GM12878 (cell line): ENCODE data around the gene MSI2. TPM values are rescaled to one million over a fixed set of nuclear protein-coding genes. Genes with fewer than 3 reads are reported as not detected.

Experiments
- ATAC-seq: fragments of 200-7000 bp; cut with Tn5 transposase; 3 replicates; pipeline ENCODE4 v1.9.1; 2020; ENCODE audit warnings: mild to moderate bottlenecking, moderate library complexity
- BruUV-seq: library from RNA; stranded (reverse); fragments of 400-500 nt; replicated peaks from 2 replicates; lab custom pipeline; 2021; lab: Mats Ljungman, UMichigan
- CTCF ChIA-PET: fragments of 300-600 bp; sonication (Branson Sonifier 250); formaldehyde crosslinking; extraction: SDS; loops from one replicate; lab custom pipeline; 2021; ENCODE audit warnings: inconsistent platforms; lab: Yijun Ruan, JAX
- POLR2A ChIA-PET: fragments of 350-600 bp; formaldehyde crosslinking; extraction: SDS; loops from one replicate; lab custom pipeline; 2021; ENCODE audit warnings: inconsistent platforms; lab: Charles Lee
- RAD21 ChIA-PET: fragments of 300-600 bp; sonication (Branson Sonifier 250); formaldehyde crosslinking; loops from one replicate; lab custom pipeline; 2023; ENCODE audit warnings: antibody characterized with exemption; ENCODE audit not compliant: unreplicated experiment; lab: Charles Lee
- SMC1A ChIA-PET: fragments of 300-600 bp; sonication (Branson Sonifier 250); formaldehyde crosslinking; loops from one replicate; lab custom pipeline; 2023; ENCODE audit not compliant: unreplicated experiment, uncharacterized antibody; lab: Charles Lee
- DNase-seq: peaks from one replicate; pipeline ENCODE4 v3.0.0-alpha.2; 2011; ENCODE audit warnings: low read depth, low spot score
- FAIRE-seq: peaks from 3 replicates; lab custom pipeline; 2011; peaks lifted over from hg19 to GRCh38; lab: Jason Lieb, UNC
- H2AFZ ChIP-seq: 2 replicates; pipeline ENCODE4 v1.6.0; 2011; ENCODE audit warnings: low read depth, low read length, control low read depth; ENCODE audit not compliant: control insufficient read depth
- H3K27ac ChIP-seq: 2 replicates; pipeline ENCODE4 v1.5.1; 2011; ENCODE audit warnings: control low read depth; ENCODE audit not compliant: control insufficient read depth, insufficient read depth
- H3K27me3 ChIP-seq, 2 experiments: replicated peaks in 1 of 2; 2 replicates each; pipeline versions ENCODE4 v1.6.0 to v1.6.1; 2011; ENCODE audit warnings: low read length in 1 of 2; ENCODE audit not compliant: control insufficient read depth in 2 of 2, insufficient read depth in 2 of 2
- H3K36me3 ChIP-seq, 2 experiments: 2 replicates each; pipeline ENCODE4 v1.5.1; 2011; ENCODE audit warnings: low read length in 1 of 2; ENCODE audit not compliant: control insufficient read depth in 2 of 2, insufficient read depth in 2 of 2
- H3K4me1 ChIP-seq: 2 replicates; pipeline ENCODE4 v1.6.1; 2011; ENCODE audit warnings: mild to moderate bottlenecking, low read length, moderate library complexity, mixed read lengths; ENCODE audit not compliant: control insufficient read depth, insufficient read depth
- H3K4me2 ChIP-seq: 2 replicates; pipeline ENCODE4 v1.6.0; 2011; ENCODE audit warnings: control low read depth; ENCODE audit not compliant: control insufficient read depth, insufficient read depth
- H3K4me3 ChIP-seq: fragments of 200-600 bp; sonication (generic); 2 replicates; pipeline ENCODE4 v1.5.1; 2016
- H3K79me2 ChIP-seq: 2 replicates; pipeline ENCODE4 v1.6.0; 2011; ENCODE audit warnings: low read length; ENCODE audit not compliant: control insufficient read depth, insufficient read depth
- H3K9ac ChIP-seq: 2 replicates; pipeline ENCODE4 v1.8.0; 2011; ENCODE audit warnings: low read length, control low read depth, mixed read lengths; ENCODE audit not compliant: control insufficient read depth, insufficient read depth
- H3K9me3 ChIP-seq: replicated peaks from 3 replicates; pipeline ENCODE4 v1.5.1; 2011; ENCODE audit warnings: mild to moderate bottlenecking, low read length; ENCODE audit not compliant: control insufficient read depth, insufficient read depth
- H4K20me1 ChIP-seq: 2 replicates; pipeline ENCODE4 v1.6.0; 2011; ENCODE audit not compliant: control insufficient read depth, insufficient read depth
- ATF7 ChIP-seq: fragments of 450-650 bp; IDR thresholded peaks from 2 replicates; pipeline ENCODE4 v1.6.1; 2016; ENCODE audit warnings: low read depth, mild to moderate bottlenecking
- CBX3 ChIP-seq: fragments of 200-600 bp; sonication (generic); IDR thresholded peaks from 2 replicates; pipeline ENCODE4 v1.6.1; 2016; ENCODE audit warnings: low read depth, borderline replicate concordance
- CREM ChIP-seq: IDR thresholded peaks from 2 replicates; pipeline ENCODE4 v1.6.1; 2014; ENCODE audit warnings: antibody characterized with exemption, low read depth
- HDAC6 ChIP-seq: fragments of 200-600 bp; sonication (generic); IDR thresholded peaks from one replicate; pipeline ENCODE4 v1.8.0; 2017; ENCODE audit warnings: antibody characterized with exemption; ENCODE audit not compliant: unreplicated experiment
- POLR2A ChIP-seq: IDR thresholded peaks from 2 replicates; pipeline ENCODE4 v1.6.1; 2011; ENCODE audit warnings: low read depth, mild to moderate bottlenecking, low read length
- RBBP5 ChIP-seq: fragments of 200-600 bp; sonication (generic); conservative IDR thresholded peaks from 2 replicates; pipeline ENCODE4 v1.6.1; 2016
- RFX5 ChIP-seq: IDR thresholded peaks from 2 replicates; pipeline ENCODE4 v1.6.1; 2011; ENCODE audit warnings: low read depth, low read length, improper control_type of control experiment
- SIX5 ChIP-seq: IDR thresholded peaks from 2 replicates; pipeline ENCODE4 v1.6.1; 2011; ENCODE audit warnings: mild to moderate bottlenecking, low read depth, low read length, moderate library complexity; ENCODE audit not compliant: severe bottlenecking
- SMAD1 ChIP-seq: fragments of 450-650 bp; IDR thresholded peaks from 2 replicates; pipeline ENCODE4 v1.6.1; 2018; ENCODE audit warnings: mild to moderate bottlenecking, low read depth; ENCODE audit not compliant: partially characterized antibody
- SRF ChIP-seq, 2 experiments: IDR thresholded peaks; 2 replicates each; pipeline ENCODE4 v1.6.1; 2011; ENCODE audit warnings: low read depth in 2 of 2, low read length in 2 of 2, mild to moderate bottlenecking in 1 of 2, moderate library complexity in 1 of 2
- ZBED1 ChIP-seq: IDR thresholded peaks from 2 replicates; pipeline ENCODE4 v1.6.1; 2016; ENCODE audit warnings: borderline replicate concordance
- ZBTB4 ChIP-seq: fragments of 450-650 bp; formaldehyde crosslinking; IDR thresholded peaks from 2 replicates; pipeline ENCODE4 v1.4.0; 2022; ENCODE audit warnings: mild to moderate bottlenecking, moderate library complexity
- WGBS: methylation state at CpG from one replicate; pipeline ENCODE4 v1.1.6; 2016; ENCODE audit warnings: low lambda C conversion rate; ENCODE audit not compliant: insufficient replicate concordance, insufficient coverage; ENCODE audit errors: missing lambda C conversion rate; 5-methylcytosine and 5-hydroxymethylcytosine counted together
- in situ Hi-C: fragments of 300-500 bp; cut with MboI; formaldehyde crosslinking; loops from 9 replicates; pipeline ENCODE4 v1.14.3; 2018; ENCODE audit warnings: mixed read lengths
- intact Hi-C: fragments of 100-400 bp; cut with micrococcal nuclease; formaldehyde crosslinking; loops from one replicate; pipeline ENCODE4 v1.14.2; 2022; ENCODE audit not compliant: unreplicated experiment
- polyA plus RNA-seq, 11 experiments: library from polyadenylated mRNA; depleted of rRNA in 4 of 11; unstranded in 6 of 11; stranded (reverse) in 5 of 11; fragments of >200 nt; fragmentation: Nextera tagmentation in 4 of 11; fragmentation: Illumina TruSeq in 1 of 11; extraction: Ambion mirVana in 4 of 11; extraction: Trizol in 1 of 11; gene quantifications; 1 replicate in 1 of 11; 2 replicates in 10 of 11; pipeline versions ENCODE4 v1.2.1 to v1.2.3, GENCODE V29; 2011 to 2016; ENCODE audit warnings: inconsistent platforms in 2 of 11, missing spikeins in 2 of 11, low read depth in 1 of 11
- total RNA-seq, 4 experiments: library from RNA; depleted of rRNA in 3 of 4; stranded (reverse); fragments of >200 nt in 3 of 4; fragmentation: Illumina TruSeq in 1 of 4; extraction: Trizol in 1 of 4; gene quantifications; 2 replicates each; pipeline versions ENCODE4 v1.2.1 to v1.2.3, GENCODE V29; 2013 to 2021
- TF ChIP-seq, protein P1 (sequence below): fragments of 450-650 bp; IDR thresholded peaks from 2 replicates; pipeline ENCODE4 v1.6.1; 2014; ENCODE audit warnings: mild to moderate bottlenecking
- TF ChIP-seq, protein P2 (sequence below): IDR thresholded peaks from 2 replicates; pipeline ENCODE4 v1.6.1; 2012; ENCODE audit warnings: mild to moderate bottlenecking, low read depth, low read length

MSI2 gene
- total and polyA plus RNA-seq, 10 of the 15 experiments (the other 5 are each of a cell fraction or from before 2014, with no cell fraction given), result 6.1 to 76.1 (median 42.0) TPM

GRCh38 chr17:57576744-57577143 lies 320.4 kb downstream of the MSI2 start:
- CTCF ChIA-PET, result interaction anchor here (1.1 to 2.2 kb wide), 3 partner anchors 22 to 333 kb away, joined by 4 to 9 read pairs (median 5); no protein-coding TSS in a partner anchor
- in situ Hi-C loops, result no loop called here

More at GRCh38 chr17:57576744-57577143, 320.4 kb downstream of the MSI2 start:
- SMC1A ChIA-PET, result interaction anchor here (0.6 to 2.6 kb wide), 5 partner anchors 10 to 334 kb away, joined by 3 to 16 read pairs (median 4); no protein-coding TSS in a partner anchor
- ATAC-seq (no peak), DNase-seq (no peak), FAIRE-seq (no peak)
- Histone ChIP-seq H3K4me3 (no peak overlapping the region), H3K4me1 (peaks cover 10% of the 10 kb centered on the region), H3K79me2 (no peaks in the 10 kb centered on the region), H4K20me1 (no peaks in the 10 kb centered on the region), H3K9ac (no peak overlapping the region), H3K27me3 (no peaks in the 10 kb centered on the region), H3K36me3 (peaks cover 0 to 2% of the 10 kb centered on the region in 2 experiments; a peak in 2 of 4 replicates), H3K4me2 (no peak overlapping the region), H3K9me3 (no peaks in the 10 kb centered on the region), H3K27ac (no peak overlapping the region), H2AFZ (no peak overlapping the region)
- WGBS, result 93% methylated on average over 8 of the region's 8 CpGs
- TF ChIP-seq SMAD1 (no peak), ATF7 (no peak), CBX3 (no peak), ZBTB4 (CRISPR knock-in tag) (no peak), ZBED1 (no peak), RBBP5 (no peak), CREM (no peak), SIX5 (no peak), HDAC6 (no peak), SRF (IDR thresholded peaks at IDR 0.05; ENCODE audit: low read depth in 2 of 2, low read length in 2 of 2) (no peak), RFX5 (no peak), POLR2A (no peak)
- TF ChIP-seq, protein P1, sequence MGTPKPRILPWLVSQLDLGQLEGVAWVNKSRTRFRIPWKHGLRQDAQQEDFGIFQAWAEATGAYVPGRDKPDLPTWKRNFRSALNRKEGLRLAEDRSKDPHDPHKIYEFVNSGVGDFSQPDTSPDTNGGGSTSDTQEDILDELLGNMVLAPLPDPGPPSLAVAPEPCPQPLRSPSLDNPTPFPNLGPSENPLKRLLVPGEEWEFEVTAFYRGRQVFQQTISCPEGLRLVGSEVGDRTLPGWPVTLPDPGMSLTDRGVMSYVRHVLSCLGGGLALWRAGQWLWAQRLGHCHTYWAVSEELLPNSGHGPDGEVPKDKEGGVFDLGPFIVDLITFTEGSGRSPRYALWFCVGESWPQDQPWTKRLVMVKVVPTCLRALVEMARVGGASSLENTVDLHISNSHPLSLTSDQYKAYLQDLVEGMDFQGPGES, result no peak
- TF ChIP-seq, protein P2, sequence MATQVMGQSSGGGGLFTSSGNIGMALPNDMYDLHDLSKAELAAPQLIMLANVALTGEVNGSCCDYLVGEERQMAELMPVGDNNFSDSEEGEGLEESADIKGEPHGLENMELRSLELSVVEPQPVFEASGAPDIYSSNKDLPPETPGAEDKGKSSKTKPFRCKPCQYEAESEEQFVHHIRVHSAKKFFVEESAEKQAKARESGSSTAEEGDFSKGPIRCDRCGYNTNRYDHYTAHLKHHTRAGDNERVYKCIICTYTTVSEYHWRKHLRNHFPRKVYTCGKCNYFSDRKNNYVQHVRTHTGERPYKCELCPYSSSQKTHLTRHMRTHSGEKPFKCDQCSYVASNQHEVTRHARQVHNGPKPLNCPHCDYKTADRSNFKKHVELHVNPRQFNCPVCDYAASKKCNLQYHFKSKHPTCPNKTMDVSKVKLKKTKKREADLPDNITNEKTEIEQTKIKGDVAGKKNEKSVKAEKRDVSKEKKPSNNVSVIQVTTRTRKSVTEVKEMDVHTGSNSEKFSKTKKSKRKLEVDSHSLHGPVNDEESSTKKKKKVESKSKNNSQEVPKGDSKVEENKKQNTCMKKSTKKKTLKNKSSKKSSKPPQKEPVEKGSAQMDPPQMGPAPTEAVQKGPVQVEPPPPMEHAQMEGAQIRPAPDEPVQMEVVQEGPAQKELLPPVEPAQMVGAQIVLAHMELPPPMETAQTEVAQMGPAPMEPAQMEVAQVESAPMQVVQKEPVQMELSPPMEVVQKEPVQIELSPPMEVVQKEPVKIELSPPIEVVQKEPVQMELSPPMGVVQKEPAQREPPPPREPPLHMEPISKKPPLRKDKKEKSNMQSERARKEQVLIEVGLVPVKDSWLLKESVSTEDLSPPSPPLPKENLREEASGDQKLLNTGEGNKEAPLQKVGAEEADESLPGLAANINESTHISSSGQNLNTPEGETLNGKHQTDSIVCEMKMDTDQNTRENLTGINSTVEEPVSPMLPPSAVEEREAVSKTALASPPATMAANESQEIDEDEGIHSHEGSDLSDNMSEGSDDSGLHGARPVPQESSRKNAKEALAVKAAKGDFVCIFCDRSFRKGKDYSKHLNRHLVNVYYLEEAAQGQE, result no peak
- RAD21 ChIA-PET, result interaction anchor here (0.7 kb wide), 1 partner anchor 490 kb away, joined by 3 read pairs; no protein-coding TSS in a partner anchor
- no TSS peak for BruUV-seq
- intact Hi-C loops, result no loop called here
- POLR2A ChIA-PET, result interaction anchor here (0.7 kb wide), 1 partner anchor 66 kb away, joined by 3 read pairs; no protein-coding TSS in a partner anchor
